GM12865 (cell line): Measurements from ENCODE around the gene TIAM2.
"Not testable (repeated sequence)": the region's sequence is repeated elsewhere in the genome, so short reads cannot be mapped to it uniquely, and the experiment has no call there.

Experiments used
- DNase-seq: peaks from one replicate; pipeline ENCODE4 v3.0.0; 2010; ENCODE audit warnings: low read depth
- H3K4me3 ChIP-seq: 2 replicates; pipeline ENCODE4 v1.5.1; 2011; ENCODE audit warnings: mild to moderate bottlenecking, low read depth, low read length, control low read depth
- CTCF ChIP-seq: IDR thresholded peaks from 2 replicates; pipeline ENCODE4 v1.5.1; 2011; ENCODE audit warnings: low read length, control low read depth, low read depth, inconsistent platforms; ENCODE audit not compliant: insufficient read depth; ENCODE audit errors: missing control alignments

The TIAM2 gene

GRCh38 chr6:155216312-155217046, 221.4 kb downstream of the TIAM2 start:
- DNase-seq: no peak
- TF ChIP-seq CTCF: no peak
- no peak overlapping the region for H3K4me3 ChIP-seq

- H3K4me3 ChIP-seq, DNase-seq: not testable (repeated sequence)
Observed at GRCh38 chr6:155218711-155219110, 223.6 kb downstream of the TIAM2 start.

GRCh38 chr6:155219299-155219698, 224.2 kb downstream of the TIAM2 start:
- DNase-seq: no peak
- TF ChIP-seq CTCF: no peak
- no peak overlapping the region for H3K4me3 ChIP-seq

GRCh38 chr6:155219858-155220301, 224.8 kb downstream of the TIAM2 start:
- H3K4me3 ChIP-seq: no peak overlapping the region
- DNase-seq: no peak
- no peak for TF ChIP-seq CTCF

GRCh38 chr6:155221086-155221485, 226.0 kb downstream of the TIAM2 start:
- no peak overlapping the region for H3K4me3 ChIP-seq
- no peak for TF ChIP-seq CTCF
- no peak for DNase-seq

- TF ChIP-seq CTCF: no peak
- H3K4me3 ChIP-seq: no peak overlapping the region
- DNase-seq: no peak
Observed at GRCh38 chr6:155222506-155222905, 227.4 kb downstream of the TIAM2 start.

GRCh38 chr6:155223646-155224451, 228.7 kb downstream of the TIAM2 start:
- TF ChIP-seq CTCF: no peak
- DNase-seq: peak; percentile 91
- peak overlapping the region; percentile 11; the same call in 1 of the 2 replicates for H3K4me3 ChIP-seq
